IMR-90 (cell line): ENCODE measurements around the gene DNAJC6. TPM values are rescaled to one million over a fixed set of nuclear protein-coding genes. Genes with fewer than 3 reads are reported as not detected.

Experiments
- ATAC-seq: fragments of 200-7000 bp; cut with Tn5 transposase; 2 replicates; pipeline ENCODE4 v1.9.1; 2020; ENCODE audit warnings: low read depth, mild to moderate bottlenecking, moderate library complexity
- BruUV-seq: library from RNA; stranded (reverse); fragments of 400-500 nt; replicated peaks from 2 replicates; lab custom pipeline; 2021; lab: Mats Ljungman, UMichigan
- CTCF ChIA-PET: fragments of 300-600 bp; formaldehyde crosslinking; extraction: SDS; loops from one replicate; lab custom pipeline; 2021; ENCODE audit warnings: antibody characterized with exemption; lab: Yijun Ruan, JAX
- POLR2A ChIA-PET: fragments of 300-600 bp; sonication (Branson Sonifier 250); formaldehyde crosslinking; loops from one replicate; lab custom pipeline; 2022; ENCODE audit warnings: antibody characterized with exemption; ENCODE audit not compliant: unreplicated experiment; lab: Charles Lee
- DNase-seq: peaks from one replicate; pipeline ENCODE4 v3.0.0; 2013
- H2AFZ ChIP-seq: replicated peaks from 2 replicates; pipeline ENCODE3; 2013; ENCODE audit warnings: low read length, mild to moderate bottlenecking; ENCODE audit not compliant: poor library complexity
- H2AK5ac ChIP-seq: 2 replicates; pipeline ENCODE4 v1.6.1; 2013; ENCODE audit warnings: low read depth, low read length, inconsistent platforms
- H2AK9ac ChIP-seq: replicated peaks from 2 replicates; pipeline ENCODE3; 2013; ENCODE audit warnings: mild to moderate bottlenecking, low read depth, low read length, moderate library complexity; ENCODE audit not compliant: poor library complexity
- H2BK120ac ChIP-seq: 2 replicates; pipeline ENCODE4 v1.6.1; 2013; ENCODE audit warnings: low read depth, low read length, inconsistent platforms
- H2BK15ac ChIP-seq: 3 replicates; pipeline ENCODE4 v1.6.1; 2013; ENCODE audit warnings: low read depth, low read length, inconsistent platforms
- H2BK20ac ChIP-seq: 2 replicates; pipeline ENCODE4 v1.6.1; 2013; ENCODE audit warnings: low read depth, mild to moderate bottlenecking, inconsistent platforms, low read length, moderate library complexity
- H2BK5ac ChIP-seq: 2 replicates; pipeline ENCODE4 v1.6.1; 2013; ENCODE audit warnings: mild to moderate bottlenecking, low read depth, low read length, inconsistent platforms; ENCODE audit not compliant: poor library complexity, severe bottlenecking
- H3K14ac ChIP-seq: replicated peaks from 2 replicates; pipeline ENCODE4 v1.6.1; 2013; ENCODE audit warnings: low read depth, low read length, inconsistent platforms
- H3K18ac ChIP-seq: 2 replicates; pipeline ENCODE4 v1.6.1; 2013; ENCODE audit warnings: low read depth, low read length, control low read depth
- H3K23ac ChIP-seq: 2 replicates; pipeline ENCODE4 v1.6.1; 2013; ENCODE audit warnings: low read depth, low read length, inconsistent platforms
- H3K27ac ChIP-seq: 2 replicates; pipeline ENCODE4 v1.5.1; 2013; ENCODE audit warnings: mild to moderate bottlenecking, control low read depth, low read length; ENCODE audit not compliant: insufficient read depth
- H3K27me3 ChIP-seq: 2 replicates; pipeline ENCODE4 v1.6.1; 2013; ENCODE audit warnings: low read length; ENCODE audit not compliant: control insufficient read depth, insufficient read depth
- H3K36me3 ChIP-seq: 2 replicates; pipeline ENCODE4 v1.6.1; 2013; ENCODE audit warnings: low read length, mixed read lengths; ENCODE audit not compliant: control insufficient read depth, insufficient read depth
- H3K4ac ChIP-seq: 2 replicates; pipeline ENCODE4 v1.6.1; 2013; ENCODE audit warnings: low read depth, low read length, inconsistent platforms
- H3K4me1 ChIP-seq: 2 replicates; pipeline ENCODE4 v1.6.1; 2013; ENCODE audit warnings: low read length, mixed read lengths; ENCODE audit not compliant: control insufficient read depth, insufficient read depth
- H3K4me2 ChIP-seq: 2 replicates; pipeline ENCODE4 v1.6.1; 2013; ENCODE audit warnings: low read depth, mild to moderate bottlenecking, control low read depth, low read length, moderate library complexity
- H3K4me3 ChIP-seq: 2 replicates; pipeline ENCODE4 v1.5.1; 2013; ENCODE audit warnings: low read depth, mild to moderate bottlenecking, control low read depth, low read length, moderate library complexity; ENCODE audit not compliant: insufficient read depth
- H3K56ac ChIP-seq: 2 replicates; pipeline ENCODE4 v1.6.1; 2013; ENCODE audit warnings: low read length, inconsistent platforms; ENCODE audit not compliant: insufficient read depth; ENCODE audit errors: extremely low read depth
- H3K79me1 ChIP-seq, 2 experiments: 2 replicates each; pipeline ENCODE4 v1.6.1; 2013; ENCODE audit warnings: low read length in 2 of 2, inconsistent platforms in 1 of 2, low read depth in 1 of 2
- H3K9ac ChIP-seq: 2 replicates; pipeline ENCODE4 v1.6.1; 2013; ENCODE audit warnings: low read depth, low read length, control low read depth
- H3K9me1 ChIP-seq: 2 replicates; pipeline ENCODE4 v1.6.1; 2013; ENCODE audit warnings: low read length, inconsistent platforms; ENCODE audit not compliant: insufficient read depth
- H3K9me3 ChIP-seq: 2 replicates; pipeline ENCODE4 v1.6.1; 2013; ENCODE audit warnings: low read length; ENCODE audit not compliant: control insufficient read depth, insufficient read depth
- H4K20me1 ChIP-seq: 2 replicates; pipeline ENCODE4 v1.6.1; 2013; ENCODE audit warnings: low read length, inconsistent platforms; ENCODE audit not compliant: insufficient read depth
- H4K5ac ChIP-seq: 2 replicates; pipeline ENCODE4 v1.6.1; 2013; ENCODE audit warnings: mild to moderate bottlenecking, low read depth, low read length, control low read depth
- H4K8ac ChIP-seq, 2 experiments: 2 replicates each; pipeline ENCODE4 v1.6.1; 2013; ENCODE audit warnings: low read depth in 2 of 2, low read length in 2 of 2, control low read depth in 1 of 2, inconsistent platforms in 1 of 2
- H4K91ac ChIP-seq: 2 replicates; pipeline ENCODE4 v1.6.1; 2013; ENCODE audit warnings: low read depth, low read length, inconsistent platforms; ENCODE audit not compliant: insufficient read depth
- CEBPB ChIP-seq: IDR thresholded peaks from 2 replicates; pipeline ENCODE4 v1.6.1; 2012; ENCODE audit warnings: low read depth, low read length, improper control_type of control experiment
- CHD1 ChIP-seq: IDR thresholded peaks from 2 replicates; pipeline ENCODE4 v1.6.1; 2012; ENCODE audit warnings: low read depth, low read length, improper control_type of control experiment
- CTCF ChIP-seq: conservative IDR thresholded peaks from 2 replicates; pipeline ENCODE4 v1.5.1; 2012; ENCODE audit warnings: mild to moderate bottlenecking, low read depth, low read length, improper control_type of control experiment
- ELK1 ChIP-seq: fragments of 150-350 bp; IDR thresholded peaks from 2 replicates; pipeline ENCODE4 v1.6.1; 2016; ENCODE audit warnings: low read depth, mild to moderate bottlenecking, low read length, moderate library complexity, borderline replicate concordance
- FOS ChIP-seq: fragments of 150-350 bp; IDR thresholded peaks from 2 replicates; pipeline ENCODE4 v1.6.1; 2016; ENCODE audit warnings: low read depth, low read length
- MAFK ChIP-seq: IDR thresholded peaks from 2 replicates; pipeline ENCODE4 v1.6.1; 2012; ENCODE audit warnings: low read depth, low read length, improper control_type of control experiment
- MAZ ChIP-seq: IDR thresholded peaks from 2 replicates; pipeline ENCODE4 v1.6.1; 2012; ENCODE audit warnings: low read depth, mild to moderate bottlenecking, low read length, improper control_type of control experiment, moderate library complexity, borderline replicate concordance
- MXI1 ChIP-seq: IDR thresholded peaks from 2 replicates; pipeline ENCODE4 v1.6.1; 2012; ENCODE audit warnings: low read depth, mild to moderate bottlenecking, low read length, moderate library complexity, borderline replicate concordance
- NFE2L2 ChIP-seq: fragments of 150-350 bp; IDR thresholded peaks from 2 replicates; pipeline ENCODE4 v1.6.1; 2016; ENCODE audit warnings: low read depth, mild to moderate bottlenecking, low read length
- POLR2A ChIP-seq: IDR thresholded peaks from 2 replicates; pipeline ENCODE4 v1.6.1; 2012; ENCODE audit warnings: mild to moderate bottlenecking, low read depth, low read length
- RAD21 ChIP-seq: IDR thresholded peaks from 2 replicates; pipeline ENCODE4 v1.6.1; 2012; ENCODE audit warnings: low read length, improper control_type of control experiment
- RFX5 ChIP-seq: IDR thresholded peaks from 2 replicates; pipeline ENCODE4 v1.8.0; 2012; ENCODE audit warnings: low read depth, mild to moderate bottlenecking, low read length, moderate library complexity
- SMC3 ChIP-seq: fragments of 150-350 bp; IDR thresholded peaks from 2 replicates; pipeline ENCODE4 v1.6.1; 2016; ENCODE audit warnings: low read depth, mild to moderate bottlenecking, antibody characterized with exemption, low read length, moderate library complexity
- WGBS, 2 experiments: methylation state at CpG; one replicate each; pipeline versions ENCODE4 v1.1.5 to v1.1.7; 2013; ENCODE audit warnings: missing lambda C conversion rate in 2 of 2; ENCODE audit not compliant: insufficient read length in 1 of 2; ENCODE audit errors: extremely low coverage in 2 of 2; 5-methylcytosine and 5-hydroxymethylcytosine counted together
- dilution Hi-C: fragments of 300-500 bp; cut with HindIII; formaldehyde crosslinking; loops from one replicate; pipeline ENCODE4 v1.14.3; 2018; ENCODE audit warnings: low sequenced_read_pairs; ENCODE audit not compliant: unreplicated experiment
- in situ Hi-C: fragments of 300-500 bp; cut with MboI; formaldehyde crosslinking; loops from 3 replicates; pipeline ENCODE4 v1.14.3; 2019; ENCODE audit warnings: low sequenced_read_pairs, inconsistent platforms, mixed read lengths
- intact Hi-C: fragments of 100-400 bp; cut with micrococcal nuclease; formaldehyde crosslinking; loops from 2 replicates; pipeline ENCODE4 v1.10.0; 2022
- polyA plus RNA-seq, 3 experiments: library from polyadenylated mRNA; depleted of rRNA; stranded (reverse); fragments of >200 nt; gene quantifications; 2 replicates each; pipeline ENCODE4 v1.2.3, GENCODE V29; 2012; ENCODE audit warnings: low replicate concordance in 1 of 3
- total RNA-seq: library from RNA; depleted of rRNA; stranded (reverse); fragments of >200 nt; gene quantifications from 2 replicates; pipeline ENCODE4 v1.2.3, GENCODE V29; 2012
- TF ChIP-seq, protein P1 (sequence below): fragments of 150-350 bp; IDR thresholded peaks from 2 replicates; pipeline ENCODE4 v1.6.1; 2017; ENCODE audit warnings: mild to moderate bottlenecking, antibody characterized with exemption, low read length, low read depth

The DNAJC6 gene
- total and polyA plus RNA-seq, 2 of the 4 experiments (the other 2 are of a cell fraction) = 0.05 to 0.18 TPM

DNA sequence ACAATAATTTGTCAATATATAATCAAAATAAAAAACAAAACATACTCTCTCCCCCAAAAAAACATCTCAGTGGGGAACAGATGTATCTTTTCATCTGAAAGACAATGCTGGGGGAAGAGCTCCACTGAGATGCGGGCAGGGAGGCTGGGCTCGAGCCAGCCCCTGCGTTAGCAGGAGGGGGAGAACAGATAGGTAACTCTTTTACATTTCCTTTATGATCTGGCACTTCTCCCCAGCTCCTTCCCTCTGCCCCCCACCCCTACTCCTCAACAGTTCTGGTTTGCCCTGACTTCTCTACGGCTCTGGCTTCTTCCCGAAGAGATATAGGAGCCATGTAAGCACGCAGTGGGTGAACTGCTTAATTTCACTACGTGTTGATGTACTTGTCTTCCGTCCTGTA, 123.6 kb downstream of the DNAJC6 start:
- Histone ChIP-seq H3K9me3 (no peaks in the 10 kb centered on the region), H2BK20ac (no peak overlapping the region), H2AFZ (no peak overlapping the region), H2AK9ac (no peak overlapping the region), H3K4me1 (peaks cover 2% of the 10 kb centered on the region; the same call in 1 of the 2 replicates), H3K27ac (no peak overlapping the region), H2BK5ac (no peak overlapping the region), H3K4me3 (no peak overlapping the region), H3K36me3 (peaks cover 21% of the 10 kb centered on the region), H3K56ac (no peak overlapping the region), H3K79me1 (peaks cover 19 to 36% of the 10 kb centered on the region in 2 experiments), H3K14ac (no peak overlapping the region), H4K5ac (no peak overlapping the region), H3K4ac (no peak overlapping the region), H2BK120ac (no peak overlapping the region), H4K20me1 (no peaks in the 10 kb centered on the region; the same call in 1 of the 2 replicates), H3K23ac (no peak overlapping the region), H4K91ac (no peak overlapping the region), H3K27me3 (no peaks in the 10 kb centered on the region), H4K8ac (no peak overlapping the region), H3K4me2 (no peak overlapping the region), H3K18ac (no peak overlapping the region), H2AK5ac (no peak overlapping the region), H2BK15ac (no peak overlapping the region), H3K9me1 (no peaks in the 10 kb centered on the region), H3K9ac (no peak overlapping the region)
- POLR2A ChIA-PET = no interaction called here
- in situ Hi-C loops (loop anchor here (5.0 kb wide), 1 partner anchor 254 kb away; no protein-coding TSS in a partner anchor), dilution Hi-C loops (no loop called here), intact Hi-C loops (loop anchor here (5.0 kb wide), 4 partner anchors 189 to 1014 kb away; no protein-coding TSS in a partner anchor)
- ATAC-seq (no peak), DNase-seq (no peak)
- CTCF ChIA-PET = no interaction called here
- BruUV-seq = no TSS peak
- WGBS, 2 experiments = no CpG with 5 or more reads among the region's 8 CpGs
- no peak for TF ChIP-seq MAZ
- no peak for TF ChIP-seq MXI1
- no peak for TF ChIP-seq ELK1
- no peak for TF ChIP-seq MAFK
- TF ChIP-seq CEBPB = no peak
- TF ChIP-seq CHD1 = no peak
- no peak for TF ChIP-seq CTCF
- TF ChIP-seq RAD21 = no peak
- no peak for TF ChIP-seq FOS
- TF ChIP-seq POLR2A = no peak
- no peak for TF ChIP-seq RFX5
- TF ChIP-seq SMC3 = no peak
- TF ChIP-seq NFE2L2 = no peak
- TF ChIP-seq, protein P1, sequence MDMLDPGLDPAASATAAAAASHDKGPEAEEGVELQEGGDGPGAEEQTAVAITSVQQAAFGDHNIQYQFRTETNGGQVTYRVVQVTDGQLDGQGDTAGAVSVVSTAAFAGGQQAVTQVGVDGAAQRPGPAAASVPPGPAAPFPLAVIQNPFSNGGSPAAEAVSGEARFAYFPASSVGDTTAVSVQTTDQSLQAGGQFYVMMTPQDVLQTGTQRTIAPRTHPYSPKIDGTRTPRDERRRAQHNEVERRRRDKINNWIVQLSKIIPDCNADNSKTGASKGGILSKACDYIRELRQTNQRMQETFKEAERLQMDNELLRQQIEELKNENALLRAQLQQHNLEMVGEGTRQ = no peak
